GM18505 (cell line): ENCODE measurements around the gene RIMBP3C.
"Not testable (repeated sequence)": the region's sequence is repeated elsewhere in the genome, so short reads cannot be mapped to it uniquely, and the experiment has no call there.

Experiments used
- ATAC-seq: cut with Tn5 transposase; IDR thresholded peaks from one replicate; pipeline ENCODE4 v1.9.1; 2021; ENCODE audit not compliant: unreplicated experiment

RIMBP3C gene

GRCh38 chr22:21512022-21512421 is 39.2 kb downstream of the RIMBP3C start:
- not testable (repeated sequence) for ATAC-seq

DNA sequence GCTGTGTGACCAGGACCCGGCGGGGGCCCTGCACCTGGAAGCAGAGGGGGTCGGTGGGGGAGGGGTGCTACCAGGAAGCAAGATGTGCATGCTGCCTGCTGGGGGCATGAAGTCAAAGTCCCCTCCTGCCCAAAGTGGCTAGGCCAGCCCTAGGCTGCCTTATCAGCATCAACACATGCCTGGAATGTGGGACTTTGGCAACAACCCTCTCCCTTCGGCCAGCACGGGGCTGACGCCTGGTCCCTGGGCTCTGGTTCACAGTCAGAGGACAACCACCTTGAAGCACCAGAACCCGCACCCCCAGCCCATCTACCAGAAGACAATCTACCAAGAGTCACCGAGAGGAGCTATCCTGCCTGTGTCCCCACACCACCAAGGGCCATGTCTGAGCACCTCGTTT is 40.9 kb downstream of the RIMBP3C start:
- not testable (repeated sequence) for ATAC-seq

DNA sequence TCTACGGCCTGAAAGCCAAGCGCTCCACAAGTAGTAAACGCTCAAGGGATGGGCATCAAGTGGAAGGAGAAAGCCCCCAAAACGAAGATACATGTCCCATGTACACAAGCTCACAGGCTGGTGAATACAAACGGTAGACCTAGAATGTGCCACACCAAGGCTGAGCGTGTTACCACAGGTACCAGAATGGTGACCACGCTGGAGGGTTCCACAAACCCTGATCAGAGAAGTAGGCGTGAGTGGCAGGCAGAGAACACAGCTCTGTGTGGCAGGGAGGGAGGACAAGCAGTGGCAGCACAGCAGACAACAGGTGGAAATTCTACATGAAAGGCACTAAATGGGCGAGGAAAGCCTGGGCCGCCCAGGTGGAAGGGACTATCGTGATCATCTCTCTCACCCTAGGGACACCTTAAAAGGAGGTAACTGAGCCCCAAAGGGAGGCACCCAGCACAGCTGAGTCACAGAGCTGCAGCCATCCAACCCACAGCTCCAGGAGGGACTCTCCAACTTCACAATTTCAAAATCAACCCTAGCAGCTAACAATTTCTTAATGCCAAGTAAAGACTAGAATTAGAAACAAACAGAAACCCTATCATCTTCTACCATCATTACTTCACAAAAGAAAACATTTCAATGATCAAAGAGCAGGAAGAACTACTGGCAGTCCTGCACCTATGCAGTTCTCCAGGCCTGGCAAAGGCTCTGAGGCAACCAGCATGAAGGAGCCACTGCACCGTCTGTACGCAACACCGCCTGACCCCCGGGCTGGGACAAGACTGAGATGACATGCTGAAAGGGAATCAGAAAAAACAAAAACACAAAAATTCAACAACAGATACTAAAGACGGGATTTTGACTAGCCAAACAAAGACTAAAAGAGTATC is 51.4 kb downstream of the RIMBP3C start:
- ATAC-seq, result not testable (repeated sequence)

DNA sequence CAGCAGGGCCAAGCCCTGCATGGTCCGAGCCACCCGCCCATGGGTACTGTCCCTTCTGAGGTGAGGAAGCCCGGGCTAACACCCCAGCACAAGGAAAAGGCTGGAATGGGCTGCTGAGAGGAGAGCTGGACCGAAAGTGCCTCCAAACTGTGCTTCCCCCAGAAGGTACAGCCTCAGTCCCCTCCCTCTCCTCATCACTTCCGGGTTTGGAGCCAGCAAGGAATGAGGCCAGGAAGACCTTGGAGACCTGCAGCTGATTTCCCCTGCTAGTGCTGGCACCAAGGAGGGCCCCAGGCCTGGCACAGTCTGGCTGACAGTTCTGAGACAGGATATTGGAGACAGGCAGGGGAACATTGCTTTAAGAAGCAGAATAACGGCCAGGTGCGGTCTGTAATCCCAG is 52.8 kb downstream of the RIMBP3C start:
- ATAC-seq, result not testable (repeated sequence)

DNA sequence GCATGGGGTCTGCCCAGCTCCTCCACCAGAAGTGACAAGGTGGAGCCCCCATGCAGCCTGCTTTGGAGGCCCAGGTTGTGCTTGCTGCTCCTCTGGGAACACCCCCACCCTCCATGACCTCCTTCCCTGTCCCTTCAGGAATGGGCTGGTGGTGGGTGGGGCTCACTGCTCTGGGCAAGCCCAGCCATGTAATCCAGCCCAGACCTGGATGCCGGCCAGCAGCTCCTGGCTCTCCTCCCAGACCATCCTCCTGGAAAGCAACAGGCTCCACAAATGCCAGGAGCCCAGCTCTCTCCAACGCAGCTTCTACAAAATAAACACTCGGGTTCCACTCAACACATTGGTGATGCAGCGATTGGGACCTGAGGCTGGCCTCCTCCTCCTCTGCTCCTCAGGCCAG is 53.3 kb downstream of the RIMBP3C start:
- not testable (repeated sequence) for ATAC-seq
